Sigmoid colon (tissue), 7 donors: ENCODE data around the gene RPSA. TPM values are rescaled to one million over a fixed set of nuclear protein-coding genes. Genes with fewer than 3 reads are reported as not detected.
"Not testable (repeated sequence)": the region's sequence is repeated elsewhere in the genome, so short reads cannot be mapped to it uniquely, and the experiment has no call there.

Source experiments
- DNase-seq: peaks from one replicate; pipeline ENCODE4 v3.0.0-alpha.2; 2019
- H3K27ac ChIP-seq, 4 donors: fragments of 200-600 bp; sonication (generic); one replicate each; pipeline ENCODE4 v1.5.1; 2016 to 2019; ENCODE audit warnings: mild to moderate bottlenecking in 1 of 4
- H3K27me3 ChIP-seq, 3 donors: fragments of 200-600 bp; sonication (generic); one replicate each; pipeline ENCODE4 v1.5.1; 2019; ENCODE audit warnings: mild to moderate bottlenecking in 1 of 3
- H3K36me3 ChIP-seq, 4 donors: fragments of 200-600 bp; sonication (generic); one replicate each; pipeline ENCODE4 v1.5.1; 2016 to 2019
- H3K4me1 ChIP-seq, 4 donors: fragments of 200-600 bp; sonication (generic); one replicate each; pipeline ENCODE4 v1.5.1; 2017 to 2019
- H3K4me3 ChIP-seq, 4 donors: fragments of 200-600 bp; sonication (generic); one replicate each; pipeline ENCODE4 v1.5.1; 2017 to 2019; ENCODE audit warnings: mild to moderate bottlenecking in 2 of 4, moderate library complexity in 1 of 4
- H3K9me3 ChIP-seq, 4 donors: fragments of 200-600 bp in 3 of 4; sonication (generic) in 3 of 4; one replicate each; pipeline versions ENCODE4 v1.5.1 to v1.6.1; 2013 to 2019
- CTCF ChIP-seq, 4 experiments: fragments of 450-650 bp in 3 of 4; fragments of 200-600 bp in 1 of 4; IDR thresholded peaks; one replicate each; pipeline ENCODE4 v1.5.1; 2016 to 2019; ENCODE audit warnings: antibody characterized with exemption in 4 of 4, mild to moderate bottlenecking in 3 of 4, moderate library complexity in 2 of 4
- EP300 ChIP-seq, 4 donors: sonication (generic); formaldehyde crosslinking; IDR thresholded peaks; one replicate each; pipeline ENCODE4 v1.6.1; 2017; ENCODE audit warnings: antibody characterized with exemption in 4 of 4
- POLR2A ChIP-seq, 2 donors: fragments of 450-650 bp; IDR thresholded peaks; one replicate each; pipeline ENCODE4 v1.6.1; 2016; ENCODE audit warnings: antibody characterized with exemption in 2 of 2, mild to moderate bottlenecking in 2 of 2, moderate library complexity in 2 of 2
- POLR2AphosphoS5 ChIP-seq, 4 donors: sonication (generic); formaldehyde crosslinking; IDR thresholded peaks; one replicate each; pipeline ENCODE4 v1.6.1; 2017; ENCODE audit warnings: antibody characterized with exemption in 4 of 4
- WGBS, 2 donors: extraction: QIAGEN DNeasy Blood & Tissue Kit; methylation state at CpG; one replicate each; pipeline ENCODE4 v1.1.7; 2013; 5-methylcytosine and 5-hydroxymethylcytosine counted together
- intact Hi-C: fragments of 100-400 bp; cut with DNase I; formaldehyde crosslinking; loops from one replicate; pipeline ENCODE4 v1.15.1; 2023
- polyA plus RNA-seq, 3 donors: library from polyadenylated mRNA; stranded (reverse); fragments of 200-250 nt; gene quantifications; one replicate each; pipeline ENCODE4 v1.2.3, GENCODE V29; 2013
- total RNA-seq, 4 donors: library from RNA; depleted of rRNA; stranded (reverse); fragments of >200 nt; gene quantifications; one replicate each; pipeline ENCODE4 v1.1.0, GENCODE V29; 2016
- donor health status: healthy with polysubstance abuse.
- donor health status: Bipolar disorder and iron deficiency.
- donor health status: healthy.

Gene RPSA
- total RNA-seq (1,000 to 10,000 TPM; 1,024 to 1,538 (median 1,324) TPM), polyA plus RNA-seq (1,000 to 10,000 TPM; 1,714 to 2,115 (median 1,937) TPM)

GRCh38 chr3:39406368-39407258, at the start of gene RPSA:
TSS of gene RPSA (plus strand) at chr3:39406720. CDS start at chr3:39407654, 934 bp downstream.
- peaks cover 10 to 38% (median 18%) of the 10 kb centered on the region in 4 donors for H3K36me3 ChIP-seq
- peaks cover 0 to 26% (median 16%) of the 10 kb centered on the region in 4 donors for H3K4me1 ChIP-seq
- DNase-seq, result peak; percentile 98
- WGBS, 2 donors, result 0 to 1% methylated on average over 63 of the region's 63 CpGs
- peak within 1 kb of the TSS; percentile 78 to 85 (median 81) for H3K27ac ChIP-seq
- H3K4me3 ChIP-seq, result peak within 1 kb of the TSS; percentile 63 to 83 (median 69)
- intact Hi-C loops, result loop anchor here (1.0 kb wide), 1 partner anchor 22 kb away; no protein-coding TSS in a partner anchor
- TF ChIP-seq EP300 (IDR thresholded peaks at IDR 0.05), result no peak
- peak; percentile 94 to 99 (median 98) for TF ChIP-seq POLR2AphosphoS5 (IDR thresholded peaks at IDR 0.05)
- TF ChIP-seq CTCF (IDR thresholded peaks at IDR 0.05), result peak in 3 of 4 experiments; percentile 13 to 36 (median 27)
- peak; percentile 95 to 96 for TF ChIP-seq POLR2A (IDR thresholded peaks at IDR 0.05)
- no peaks in the 10 kb centered on the region for H3K27me3 ChIP-seq
- H3K9me3 ChIP-seq, result no peaks in the 10 kb centered on the region

- no peak overlapping the region for H3K4me3 ChIP-seq
- TF ChIP-seq EP300 (IDR thresholded peaks at IDR 0.05) (no peak), POLR2A (IDR thresholded peaks at IDR 0.05) (no peak), POLR2AphosphoS5 (IDR thresholded peaks at IDR 0.05) (no peak), CTCF (IDR thresholded peaks at IDR 0.05) (no peak)
- DNase-seq, result no peak
- no peaks in the 10 kb centered on the region for H3K4me1 ChIP-seq
- intact Hi-C loops, result no loop called here
- H3K27me3 ChIP-seq, result no peaks in the 10 kb centered on the region
- H3K36me3 ChIP-seq, result no peaks in the 10 kb centered on the region
- no peaks in the 10 kb centered on the region for H3K9me3 ChIP-seq
- no peak overlapping the region for H3K27ac ChIP-seq
- WGBS, 2 donors, result 73 to 90% methylated on average over 3 of the region's 3 CpGs
Measured at GRCh38 chr3:39358333-39358732, 48.2 kb upstream of the RPSA start.

- no peak overlapping the region for H3K4me3 ChIP-seq
- H3K36me3 ChIP-seq, result no peaks in the 10 kb centered on the region
- H3K4me1 ChIP-seq, result no peaks in the 10 kb centered on the region
- no peaks in the 10 kb centered on the region for H3K27me3 ChIP-seq
- TF ChIP-seq CTCF (IDR thresholded peaks at IDR 0.05) (no peak), POLR2AphosphoS5 (IDR thresholded peaks at IDR 0.05) (no peak), EP300 (IDR thresholded peaks at IDR 0.05) (no peak), POLR2A (IDR thresholded peaks at IDR 0.05) (no peak)
- intact Hi-C loops, result no loop called here
- H3K27ac ChIP-seq, result no peak overlapping the region
- DNase-seq, result no peak
- H3K9me3 ChIP-seq, result no peaks in the 10 kb centered on the region
- WGBS, 2 donors, result 63 to 89% methylated on average over 8 of the region's 8 CpGs
Measured at GRCh38 chr3:39361252-39361927, 45.1 kb upstream of the RPSA start.

- no peaks in the 10 kb centered on the region for H3K4me1 ChIP-seq
- intact Hi-C loops, result no loop called here
- WGBS, 2 donors, result 61 to 74% methylated on average over 3 of the region's 3 CpGs
- H3K27me3 ChIP-seq, result no peaks in the 10 kb centered on the region
- no peak for TF ChIP-seq EP300 (IDR thresholded peaks at IDR 0.05)
- no peak for DNase-seq
- no peaks in the 10 kb centered on the region for H3K9me3 ChIP-seq
- no peak overlapping the region for H3K27ac ChIP-seq
- no peak overlapping the region for H3K4me3 ChIP-seq
- H3K36me3 ChIP-seq, result no peaks in the 10 kb centered on the region
Measured at GRCh38 chr3:39362192-39362591, 44.3 kb upstream of the RPSA start.

- Histone ChIP-seq H3K27ac (no peak overlapping the region), H3K4me1 (no peaks in the 10 kb centered on the region), H3K4me3 (no peak overlapping the region), H3K27me3 (no peaks in the 10 kb centered on the region), H3K9me3 (no peaks in the 10 kb centered on the region), H3K36me3 (no peaks in the 10 kb centered on the region)
- intact Hi-C loops, result no loop called here
- DNase-seq, result no peak
- no peak for TF ChIP-seq EP300 (IDR thresholded peaks at IDR 0.05)
- WGBS, 2 donors, result 93 to 95% methylated on average over 2 of the region's 2 CpGs
Measured at GRCh38 chr3:39362812-39363211, 43.7 kb upstream of the RPSA start.

GRCh38 chr3:39370450-39370849, 36.1 kb upstream of the RPSA start:
- intact Hi-C loops, H3K4me1 ChIP-seq, H3K36me3 ChIP-seq, H3K27ac ChIP-seq, H3K4me3 ChIP-seq, H3K27me3 ChIP-seq, H3K9me3 ChIP-seq, DNase-seq: not testable (repeated sequence)
- 89 to 92% methylated on average over 4 of the region's 4 CpGs for WGBS, 2 donors
